Measurements from ENCODE around the gene ZNRF1. TPM values are rescaled to one million over a fixed set of nuclear protein-coding genes. Genes with fewer than 3 reads are reported as not detected.
A peak's percentile ranks its signal among the peaks of the same experiment; 100 is the strongest.

Gene ZNRF1
- total RNA-seq, 4 donors from 2014 or later = 13.0 to 16.7 (median 15.8) TPM

DNA sequence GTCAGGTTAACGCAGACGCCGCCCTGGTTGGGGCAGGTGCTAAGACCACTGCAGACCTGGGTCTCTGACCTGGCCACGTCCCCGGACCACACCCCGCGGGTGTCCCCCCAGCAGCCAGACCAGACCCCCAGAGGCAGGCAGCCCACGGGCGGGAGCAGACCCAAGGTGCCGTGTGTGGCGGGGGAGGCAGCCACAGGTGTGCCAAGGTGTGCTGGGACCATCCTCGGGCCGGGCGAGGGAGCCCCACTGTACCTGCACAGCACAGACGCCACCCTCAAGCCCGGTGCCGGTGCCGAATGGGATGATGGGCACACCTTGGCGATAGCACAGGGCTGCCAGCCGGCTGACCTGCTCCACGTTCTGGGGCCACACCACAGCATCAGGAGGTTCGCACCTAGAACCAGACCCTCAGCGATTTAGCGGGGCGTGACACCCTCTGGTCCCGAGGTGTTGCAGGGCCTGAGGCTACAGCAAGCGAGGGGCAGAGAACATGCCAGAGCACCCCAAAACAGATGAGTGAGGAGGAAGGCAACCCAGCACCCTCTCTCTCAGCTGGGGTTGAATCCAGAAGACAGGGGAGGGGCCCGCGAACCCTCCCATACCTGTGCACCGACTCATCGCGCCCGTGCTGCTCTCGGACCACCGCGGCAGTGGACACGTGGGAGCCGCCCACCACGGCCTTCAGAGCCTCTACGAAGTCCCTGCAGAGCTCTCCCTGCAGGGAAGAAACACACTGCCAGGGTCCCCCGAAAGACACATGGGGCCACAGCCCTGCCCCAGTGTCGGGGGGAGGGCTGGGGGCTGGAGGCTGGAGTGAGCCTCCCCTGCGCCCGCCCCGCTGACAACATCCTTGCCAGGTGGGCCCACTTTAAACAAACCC is 116.4 kb downstream of the ZNRF1 start:
- WGBS = 83% methylated on average over 20 of the region's 45 CpGs
- H3K27ac ChIP-seq = no peak overlapping the region

DNA sequence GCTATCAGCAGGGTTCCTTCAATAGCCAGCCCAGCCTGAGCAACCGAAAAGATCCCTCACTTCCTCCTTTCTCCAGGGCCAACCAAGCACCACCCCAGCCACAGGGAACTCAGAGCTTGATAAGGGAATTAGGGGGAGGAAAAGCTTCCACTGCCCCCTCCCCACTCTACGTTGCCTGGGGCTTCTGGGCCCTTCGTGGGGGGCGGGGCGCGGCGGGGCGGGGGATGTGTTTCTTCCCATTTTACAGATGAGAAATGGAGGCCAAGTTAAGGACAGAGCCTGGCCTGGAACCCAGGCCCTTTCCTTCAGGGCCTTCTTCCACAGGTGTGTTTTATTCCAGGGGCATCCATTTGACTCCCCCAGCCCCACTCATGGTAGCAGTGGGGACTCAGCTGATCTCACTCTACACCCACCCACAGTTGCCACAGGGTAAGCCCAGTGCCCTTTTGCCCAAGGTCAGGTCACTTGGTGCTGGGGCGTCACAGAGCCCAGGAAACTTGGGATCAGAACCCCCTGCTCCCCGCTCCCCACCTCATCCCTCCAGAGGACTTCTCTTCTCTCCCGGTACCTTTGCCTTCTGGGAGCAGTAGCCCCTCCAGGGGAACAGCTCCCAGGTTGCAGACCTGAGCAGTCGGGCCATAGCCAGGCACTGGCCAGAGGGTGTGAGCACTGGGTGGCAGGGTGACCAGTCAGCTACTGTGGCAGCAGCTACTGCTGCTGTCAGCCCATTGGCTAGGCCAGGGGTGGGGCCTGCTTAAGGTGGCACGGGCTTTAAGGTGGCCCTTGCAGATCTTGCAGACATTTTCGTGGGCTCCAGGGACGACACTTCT is 117.5 kb downstream of the ZNRF1 start, which contains the start of gene LDHD:
Gene LDHD, minus strand, starts transcription at position 700 of the 830 bp plus-strand sequence. Its CDS starts 60 bp downstream, at position 640.
- 54% methylated on average over 15 of the region's 15 CpGs for WGBS
- no peaks in the 10 kb centered on the region for H3K9me3 ChIP-seq
- no peaks in the 10 kb centered on the region for H3K27me3 ChIP-seq
- TF ChIP-seq, protein P1, sequence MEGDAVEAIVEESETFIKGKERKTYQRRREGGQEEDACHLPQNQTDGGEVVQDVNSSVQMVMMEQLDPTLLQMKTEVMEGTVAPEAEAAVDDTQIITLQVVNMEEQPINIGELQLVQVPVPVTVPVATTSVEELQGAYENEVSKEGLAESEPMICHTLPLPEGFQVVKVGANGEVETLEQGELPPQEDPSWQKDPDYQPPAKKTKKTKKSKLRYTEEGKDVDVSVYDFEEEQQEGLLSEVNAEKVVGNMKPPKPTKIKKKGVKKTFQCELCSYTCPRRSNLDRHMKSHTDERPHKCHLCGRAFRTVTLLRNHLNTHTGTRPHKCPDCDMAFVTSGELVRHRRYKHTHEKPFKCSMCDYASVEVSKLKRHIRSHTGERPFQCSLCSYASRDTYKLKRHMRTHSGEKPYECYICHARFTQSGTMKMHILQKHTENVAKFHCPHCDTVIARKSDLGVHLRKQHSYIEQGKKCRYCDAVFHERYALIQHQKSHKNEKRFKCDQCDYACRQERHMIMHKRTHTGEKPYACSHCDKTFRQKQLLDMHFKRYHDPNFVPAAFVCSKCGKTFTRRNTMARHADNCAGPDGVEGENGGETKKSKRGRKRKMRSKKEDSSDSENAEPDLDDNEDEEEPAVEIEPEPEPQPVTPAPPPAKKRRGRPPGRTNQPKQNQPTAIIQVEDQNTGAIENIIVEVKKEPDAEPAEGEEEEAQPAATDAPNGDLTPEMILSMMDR (IDR thresholded peaks at IDR 0.05) = no peak
- TF ChIP-seq EP300 (IDR thresholded peaks at IDR 0.05) (no peak), POLR2AphosphoS5 (IDR thresholded peaks at IDR 0.05) (no peak), POLR2A (IDR thresholded peaks at IDR 0.05) (no peak)
- H3K4me1 ChIP-seq = peaks cover 25% of the 10 kb centered on the region
- H3K27ac ChIP-seq = peak within 1 kb of the TSS; percentile 47
- H3K36me3 ChIP-seq = no peaks in the 10 kb centered on the region
- peak within 1 kb of the TSS; percentile 50 for H3K4me3 ChIP-seq
- DNase-seq (ENCODE audit: low spot score in 2 of 2) = peak in 1 of 2 donors; percentile 87

More for the DNA sequence above, 116.4 kb downstream of the ZNRF1 start:
- peaks cover 36% of the 10 kb centered on the region for H3K4me1 ChIP-seq
- no peak for DNase-seq (ENCODE audit: low spot score in 2 of 2)
- no peaks in the 10 kb centered on the region for H3K36me3 ChIP-seq
- H3K9me3 ChIP-seq = no peaks in the 10 kb centered on the region
- TF ChIP-seq, protein P1 (IDR thresholded peaks at IDR 0.05) = no peak
- TF ChIP-seq POLR2AphosphoS5 (IDR thresholded peaks at IDR 0.05) (no peak), EP300 (IDR thresholded peaks at IDR 0.05) (no peak), POLR2A (IDR thresholded peaks at IDR 0.05) (no peak)
- H3K27me3 ChIP-seq = no peaks in the 10 kb centered on the region
- H3K4me3 ChIP-seq = no peak overlapping the region

DNA sequence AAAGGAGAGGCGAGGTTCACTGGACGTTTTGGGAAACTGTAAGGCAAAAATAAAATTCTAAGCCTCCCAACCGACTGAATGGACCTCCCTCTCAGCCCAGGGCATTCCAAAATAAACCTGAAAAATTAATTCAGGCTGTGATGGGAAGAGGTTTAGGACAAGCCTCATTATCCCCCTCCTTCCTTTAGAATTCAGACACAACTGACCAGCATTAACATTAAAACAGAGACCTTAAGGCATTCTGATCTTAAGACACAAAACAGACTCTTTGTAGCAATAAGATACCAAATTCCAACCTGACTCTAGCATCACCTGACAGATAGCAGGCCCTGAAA is 118.1 kb downstream of the ZNRF1 start:
- no peak for TF ChIP-seq POLR2A (IDR thresholded peaks at IDR 0.05)
- H3K36me3 ChIP-seq = no peaks in the 10 kb centered on the region
- DNase-seq (ENCODE audit: low spot score in 2 of 2) = no peak
- WGBS = 41% methylated on average over 3 of the region's 3 CpGs
- H3K4me3 ChIP-seq = peak overlapping the region; percentile 50
- H3K4me1 ChIP-seq = peaks cover 19% of the 10 kb centered on the region
- H3K27ac ChIP-seq = no peak overlapping the region
- no peaks in the 10 kb centered on the region for H3K27me3 ChIP-seq
- H3K9me3 ChIP-seq = no peaks in the 10 kb centered on the region

DNA sequence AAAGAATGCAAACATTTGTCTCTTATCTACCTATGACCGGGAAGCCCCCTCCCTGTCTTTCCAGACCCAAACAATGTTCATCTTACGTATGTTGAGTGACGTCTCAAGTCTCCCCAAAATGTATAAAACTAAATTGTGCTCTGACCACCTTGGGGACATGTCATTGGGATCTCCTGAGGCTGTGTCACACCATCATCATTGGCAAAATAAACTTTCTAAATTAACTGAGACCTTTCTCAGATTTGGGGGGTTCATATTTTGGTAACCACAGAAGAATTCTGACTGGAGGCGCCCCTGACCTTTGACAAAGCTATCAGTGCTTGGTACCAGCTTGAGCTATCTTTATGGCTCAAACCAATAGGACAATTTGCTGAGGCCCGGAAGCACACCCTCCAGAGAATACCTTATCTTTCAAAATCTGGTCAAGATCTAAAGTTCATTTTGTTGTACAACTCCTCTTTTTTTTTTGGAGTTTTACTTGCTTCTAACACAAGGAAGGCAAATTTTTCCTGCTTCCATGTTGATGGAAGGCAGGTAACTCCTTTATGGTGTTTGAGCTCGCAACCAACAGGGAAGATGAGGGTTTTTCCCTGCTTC is 120.2 kb downstream of the ZNRF1 start:
- Histone ChIP-seq H3K36me3 (no peaks in the 10 kb centered on the region), H3K9me3 (no peaks in the 10 kb centered on the region), H3K4me3 (no peak overlapping the region), H3K27me3 (no peaks in the 10 kb centered on the region), H3K27ac (no peak overlapping the region), H3K4me1 (peaks cover 15% of the 10 kb centered on the region)
- no peak for TF ChIP-seq POLR2A (IDR thresholded peaks at IDR 0.05)
- TF ChIP-seq EP300 (IDR thresholded peaks at IDR 0.05) = no peak
- TF ChIP-seq, protein P1 (IDR thresholded peaks at IDR 0.05) = no peak
- no peak for TF ChIP-seq POLR2AphosphoS5 (IDR thresholded peaks at IDR 0.05)
- 84% methylated on average over 6 of the region's 6 CpGs for WGBS
- DNase-seq (ENCODE audit: low spot score in 2 of 2) = peak in 1 of 2 donors; percentile 14

DNA sequence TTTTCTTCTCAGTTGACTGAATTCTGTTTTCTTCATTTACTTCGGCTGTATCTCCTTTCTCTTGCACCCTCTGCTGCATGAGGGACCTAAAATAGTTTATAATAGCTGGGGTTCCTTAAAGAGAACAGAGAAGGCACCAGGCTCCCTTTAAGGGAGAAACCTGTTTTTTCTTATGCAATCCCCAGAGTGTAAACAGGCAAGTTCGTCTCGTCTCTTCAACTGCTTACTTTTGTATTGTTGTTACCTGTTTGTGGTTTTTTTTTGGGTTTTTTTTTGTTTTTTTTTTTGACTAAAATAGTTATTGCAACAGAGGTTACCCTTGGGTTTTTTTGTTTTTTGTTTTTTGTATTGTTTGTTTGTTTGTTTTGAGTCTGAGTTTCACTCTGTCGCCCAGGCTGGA is 121.4 kb downstream of the ZNRF1 start:
- TF ChIP-seq EP300 (IDR thresholded peaks at IDR 0.05) = no peak
- no peak for TF ChIP-seq POLR2AphosphoS5 (IDR thresholded peaks at IDR 0.05)
- H3K4me1 ChIP-seq = peaks cover 11% of the 10 kb centered on the region
- WGBS = 61% methylated on average over 4 of the region's 4 CpGs
- no peaks in the 10 kb centered on the region for H3K27me3 ChIP-seq
- no peak overlapping the region for H3K27ac ChIP-seq
- H3K9me3 ChIP-seq = no peaks in the 10 kb centered on the region
- H3K36me3 ChIP-seq = no peaks in the 10 kb centered on the region
- no peak for DNase-seq (ENCODE audit: low spot score in 2 of 2)
- no peak overlapping the region for H3K4me3 ChIP-seq

Data from suprapubic skin (tissue), 4 donors.